Mesenteric fat pad (tissue), 1 donor: Measurements from ENCODE around the gene IRX1. TPM values are rescaled to one million over a fixed set of nuclear protein-coding genes. Genes with fewer than 3 reads are reported as not detected.

Experiments used
- DNase-seq: peaks from one replicate; pipeline ENCODE4 v3.0.0-alpha.2; 2020; ENCODE audit warnings: low spot score
- total RNA-seq: library from RNA; stranded (reverse); fragmentation: NEBNext Ultra II Directional; extraction: Animal tissue kit (Norgen Biotek cat#: 25700); gene quantifications from one replicate; pipeline ENCODE4 v1.2.1, GENCODE V29; 2021
- donor health status: DM: yes; HTN: yes; CAD: no.

Gene IRX1
- total RNA-seq, 1 donor from 2014 or later, result not detected

- no peak for DNase-seq
Measured at GRCh38 chr5:3600106-3601060, 4.8 kb downstream of the IRX1 start.

DNA sequence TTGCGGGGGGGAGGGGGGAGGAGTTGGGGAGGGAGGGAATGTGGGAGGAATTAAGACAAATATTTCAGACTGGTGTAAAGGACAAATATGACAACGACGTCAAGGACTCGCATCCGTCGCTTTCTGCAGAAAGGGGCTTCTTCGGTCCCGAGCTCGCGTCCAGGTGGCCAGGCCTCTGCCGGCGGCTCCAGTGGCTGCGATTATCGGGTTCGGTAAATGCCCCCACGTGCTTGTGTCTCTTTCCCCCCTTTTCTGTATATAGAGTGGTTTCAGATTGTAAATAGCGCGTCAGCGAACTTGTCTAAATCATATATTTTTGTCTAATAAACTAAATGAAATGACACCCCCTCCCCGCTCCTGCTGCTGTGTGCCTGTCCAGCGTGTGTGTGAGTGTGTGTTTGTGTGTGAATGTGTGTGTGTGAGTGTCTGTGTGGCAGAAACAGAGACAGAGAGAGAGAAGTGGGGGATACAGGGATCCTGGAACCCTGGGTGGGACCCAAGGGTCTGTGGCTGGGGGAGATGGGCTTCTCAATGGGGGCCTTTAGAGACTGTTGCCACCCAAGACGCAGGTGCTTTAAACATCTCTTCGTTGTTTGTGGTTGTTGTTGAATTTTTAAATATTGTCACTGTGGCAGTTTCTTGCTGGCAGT is 5.6 kb downstream of the IRX1 start:
- DNase-seq, result no peak

DNA sequence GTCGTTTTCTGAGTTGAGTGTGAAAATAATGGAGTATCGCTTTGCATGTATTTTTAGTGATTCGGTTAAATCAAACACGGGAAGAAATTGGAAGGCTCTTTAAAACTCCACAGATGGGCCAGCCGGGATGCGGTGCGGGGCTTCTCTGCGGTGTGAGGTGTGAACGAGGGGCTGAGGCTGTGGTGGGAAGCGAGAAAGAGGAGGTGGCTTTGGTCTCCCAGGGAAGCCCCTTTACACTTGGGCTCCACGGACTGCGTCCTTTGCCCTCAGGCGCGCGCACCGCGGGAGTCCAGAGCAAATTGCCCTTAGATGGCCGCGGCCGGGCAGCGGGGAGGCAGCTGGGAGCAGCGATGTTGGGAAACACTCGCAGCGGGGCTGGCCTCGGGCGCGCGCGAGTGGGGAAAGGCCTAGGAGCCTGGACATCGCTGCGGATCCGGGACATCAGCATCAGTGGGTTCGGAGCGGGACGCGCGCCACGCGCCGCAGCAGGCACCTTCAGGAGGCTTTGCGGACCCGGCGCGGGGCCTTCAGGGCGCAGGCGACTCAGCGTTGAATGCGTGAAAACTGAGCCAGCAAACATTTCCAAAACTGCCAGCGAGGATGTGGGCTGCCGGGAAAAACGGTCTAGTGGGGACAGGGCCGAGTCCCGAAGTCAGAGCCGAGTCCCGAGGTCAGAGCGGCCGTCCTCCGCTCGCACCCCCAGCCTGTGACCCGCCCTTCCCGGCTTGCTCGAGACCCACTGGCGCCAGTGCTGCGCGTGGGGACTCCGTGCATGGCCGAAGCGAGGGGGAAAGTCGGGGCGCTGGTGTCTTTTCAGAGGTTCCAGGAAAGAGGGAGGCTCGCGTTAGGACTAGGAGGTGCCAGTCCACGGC is 6.5 kb downstream of the IRX1 start:
- peak; percentile 88 for DNase-seq

DNA sequence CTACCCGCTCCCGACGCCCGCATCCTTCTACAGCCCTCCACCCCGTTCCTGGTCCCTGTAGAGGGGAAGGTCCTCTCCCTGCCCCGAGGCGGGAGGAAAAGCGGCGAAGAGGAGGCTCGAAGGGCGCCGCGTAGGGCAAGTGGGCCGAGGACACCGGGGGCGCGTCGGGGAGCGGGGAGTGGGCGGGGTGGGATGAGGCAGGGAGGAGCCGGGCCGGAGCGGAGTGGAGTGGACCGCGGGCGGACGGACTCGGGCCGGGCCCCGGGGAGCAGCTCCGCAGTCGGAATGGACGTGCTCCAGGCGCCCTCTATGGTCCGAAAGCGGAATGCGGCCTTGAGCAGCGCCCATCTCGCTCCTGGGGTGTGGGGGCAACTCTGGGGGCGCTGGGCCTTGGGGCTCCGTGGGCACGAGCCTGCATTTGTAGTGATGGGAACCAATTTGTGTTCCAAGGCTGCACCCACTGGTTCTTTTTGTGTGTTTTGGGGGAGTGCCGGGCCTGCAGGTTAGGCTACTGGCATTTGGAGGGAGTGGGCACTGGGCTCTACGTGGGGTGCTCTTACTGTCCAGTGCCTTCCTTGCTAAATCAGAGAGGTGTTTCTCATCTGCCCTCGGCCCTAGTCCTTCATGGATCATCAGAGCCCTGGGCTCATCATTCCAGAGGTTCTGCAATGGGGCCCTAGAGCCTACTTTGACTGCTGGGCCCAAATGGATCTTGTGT is 7.3 kb downstream of the IRX1 start:
- DNase-seq, result peak; percentile 89

DNA sequence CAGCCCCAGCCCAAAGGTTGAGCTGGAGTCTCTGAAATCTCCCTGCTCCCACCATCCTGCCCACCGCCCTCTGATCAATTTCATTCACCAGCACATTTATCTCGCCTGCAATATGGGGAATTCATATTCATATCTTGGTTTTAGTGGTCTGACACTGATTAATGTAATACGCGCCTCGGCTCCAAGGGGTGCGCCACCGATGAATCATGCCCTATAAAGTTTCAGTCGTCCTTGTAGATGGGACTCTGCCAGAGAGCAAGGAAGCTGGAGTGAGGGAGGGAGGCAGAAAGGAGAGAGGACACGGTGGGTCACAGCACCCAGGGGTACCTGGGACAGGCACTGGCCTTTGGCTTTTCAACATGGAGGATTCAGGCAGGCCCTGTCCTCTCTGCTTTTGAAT is 8.9 kb downstream of the IRX1 start:
- no peak for DNase-seq

GRCh38 chr5:3605298-3606010 is 9.8 kb downstream of the IRX1 start:
- DNase-seq, result peak; percentile 74

GRCh38 chr5:3606121-3606831 is 10.6 kb downstream of the IRX1 start:
- peak; percentile 79 for DNase-seq

DNA sequence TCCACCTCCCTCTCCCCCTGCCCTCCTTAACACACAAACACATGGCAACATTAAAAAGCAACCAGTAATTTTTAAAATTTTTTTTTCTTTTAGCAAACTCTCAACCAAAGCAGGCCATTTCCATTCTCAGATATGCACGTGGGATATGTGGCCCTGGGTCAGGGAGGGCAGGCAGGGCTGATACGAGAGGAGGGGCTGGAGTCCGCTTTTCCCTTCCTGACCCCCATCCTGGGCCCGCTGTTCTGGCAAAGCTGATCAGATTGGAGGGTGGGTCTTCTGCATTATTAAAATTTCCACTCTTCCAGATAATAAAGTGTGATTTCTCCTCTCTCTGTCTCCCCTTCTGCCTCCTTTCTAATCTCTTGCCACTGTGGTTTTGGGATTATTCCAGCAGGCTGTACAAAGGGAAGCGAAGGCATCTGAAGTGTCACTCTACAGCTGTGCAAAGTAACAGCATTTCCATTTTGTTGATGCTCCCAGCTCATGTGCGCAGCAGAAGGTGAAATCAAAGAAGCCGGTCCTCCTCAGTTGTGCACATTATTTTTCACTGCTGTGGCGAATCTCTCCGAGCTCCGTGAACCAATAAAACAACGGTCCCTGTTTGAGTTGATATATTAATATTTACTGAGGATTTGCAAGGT is 12.0 kb downstream of the IRX1 start:
- DNase-seq, result no peak

DNA sequence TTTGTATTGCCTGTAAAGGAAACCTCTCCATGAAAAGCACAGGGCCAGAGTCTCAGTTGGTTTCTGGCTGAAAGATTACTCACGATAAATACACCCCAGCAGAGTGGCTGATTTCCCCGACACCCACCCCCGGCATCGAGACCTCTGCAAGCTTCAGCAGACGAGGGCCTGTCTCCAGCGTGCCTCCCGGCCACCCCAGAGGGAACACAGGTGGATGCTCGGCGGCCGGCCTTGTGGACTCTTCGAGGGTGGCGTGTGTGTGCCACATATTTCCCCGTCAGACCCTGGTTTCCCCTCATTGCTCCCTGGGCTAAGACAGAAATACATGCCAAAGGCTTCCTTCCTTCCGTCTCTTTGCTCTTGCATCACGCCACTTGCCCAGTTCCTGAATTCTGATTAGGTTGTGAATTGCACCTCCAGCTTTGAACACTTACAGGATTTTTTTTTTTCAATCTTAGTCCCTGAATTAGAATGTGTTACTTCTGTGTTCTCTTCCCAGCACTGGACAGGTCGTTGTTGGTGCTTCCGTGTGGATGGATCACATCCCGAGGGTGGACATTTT is 13.6 kb downstream of the IRX1 start:
- peak; percentile 85 for DNase-seq

GRCh38 chr5:3612591-3613042 is 17.0 kb downstream of the IRX1 start:
- no peak for DNase-seq

DNA sequence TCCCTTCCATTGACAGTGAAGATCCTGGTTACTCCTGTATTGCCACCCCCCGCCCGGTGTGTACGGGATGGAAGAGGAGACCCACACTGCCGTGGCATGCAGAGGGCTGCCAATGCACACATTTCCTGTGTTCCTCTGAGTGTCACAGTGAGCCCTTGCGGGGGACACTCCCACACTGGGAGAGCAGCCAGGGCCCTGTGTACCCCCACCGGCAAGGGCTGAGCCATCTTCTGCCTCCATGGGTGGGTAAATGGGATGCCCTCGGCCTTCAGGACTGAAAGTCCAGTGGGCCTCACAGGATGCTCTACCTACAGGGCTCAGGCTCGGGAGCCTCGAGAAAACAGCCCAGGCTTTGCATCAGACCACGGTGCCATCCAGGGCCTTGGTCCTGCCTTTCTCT is 18.1 kb downstream of the IRX1 start:
- peak; percentile 79 for DNase-seq

DNA sequence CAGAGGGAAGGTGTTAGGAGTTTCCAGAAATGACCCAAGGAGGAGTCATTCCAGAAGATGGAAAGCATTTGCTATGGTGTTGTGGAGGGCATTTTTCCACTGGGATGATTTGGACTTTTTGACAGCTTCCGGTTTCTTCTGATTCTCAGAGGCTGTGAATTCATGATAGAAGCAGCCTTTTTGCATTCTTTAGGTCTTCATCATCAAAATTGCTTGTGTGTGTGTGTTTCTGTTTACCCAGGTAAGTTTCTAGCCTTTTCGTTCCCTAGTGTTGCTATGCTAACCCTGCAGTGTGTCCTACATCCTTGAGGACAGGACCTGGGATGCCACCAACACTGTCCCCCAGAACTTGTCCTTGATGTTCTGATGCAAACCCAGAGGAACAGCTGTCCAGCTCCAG is 19.6 kb downstream of the IRX1 start:
- DNase-seq, result no peak

GRCh38 chr5:3615829-3616228 is 20.2 kb downstream of the IRX1 start:
- peak; percentile 60 for DNase-seq

DNA sequence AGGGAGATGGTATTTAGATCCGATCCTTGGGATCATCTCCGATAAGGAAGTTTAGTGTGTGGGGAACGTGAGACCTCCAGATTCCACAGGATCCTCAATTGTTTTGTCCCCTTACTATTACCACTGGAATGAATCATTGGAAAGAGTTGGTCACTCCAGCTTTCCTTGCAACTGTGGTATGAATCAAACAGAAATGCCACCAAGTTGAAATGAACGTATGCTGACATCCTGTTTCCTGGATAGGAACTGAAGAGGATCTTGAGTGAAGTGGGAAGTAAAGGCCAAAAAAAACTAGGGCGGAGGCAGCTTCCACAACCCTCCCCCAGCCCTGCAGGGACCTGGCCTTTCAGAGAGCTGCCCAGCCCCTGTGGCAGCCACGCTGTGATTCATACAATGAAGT is 23.9 kb downstream of the IRX1 start:
- no peak for DNase-seq

DNA sequence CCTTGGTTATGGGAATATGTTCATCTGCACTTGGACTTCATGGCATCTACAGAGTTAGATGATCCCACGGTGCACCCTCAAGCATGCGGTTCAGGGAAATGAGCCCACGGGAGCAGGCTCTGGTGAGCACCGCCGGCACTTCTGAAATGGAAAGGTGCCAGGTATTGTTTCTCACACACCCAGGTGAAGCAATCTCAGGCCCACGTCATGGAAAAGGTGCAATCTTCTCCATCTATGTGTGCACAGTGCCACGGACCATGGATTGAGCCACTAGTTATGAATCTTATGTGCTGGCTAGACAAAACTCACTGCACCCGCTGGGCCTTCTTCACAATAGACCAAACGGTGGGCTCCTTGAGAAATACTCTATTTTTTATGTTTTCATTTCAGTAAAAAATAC is 27.3 kb downstream of the IRX1 start:
- DNase-seq, result no peak

DNA sequence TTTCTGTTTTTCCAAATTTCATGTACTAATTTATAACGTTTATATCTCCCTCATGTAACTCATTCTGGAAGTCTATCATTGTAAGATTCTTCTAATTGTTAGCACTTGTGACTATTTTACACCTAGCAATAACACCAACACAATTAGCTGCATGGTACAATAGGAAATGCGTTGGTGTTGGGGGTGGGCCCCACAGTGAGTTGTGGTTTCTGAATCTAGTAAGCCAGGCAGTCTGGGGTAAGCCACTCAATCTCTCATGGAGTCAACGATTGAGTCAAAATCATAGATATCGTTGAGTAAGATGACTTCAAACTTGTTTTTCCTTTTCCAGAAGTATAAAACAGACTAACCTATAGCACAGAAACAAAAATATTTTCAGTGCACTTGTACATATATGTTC is 30.0 kb downstream of the IRX1 start:
- DNase-seq, result no peak

DNA sequence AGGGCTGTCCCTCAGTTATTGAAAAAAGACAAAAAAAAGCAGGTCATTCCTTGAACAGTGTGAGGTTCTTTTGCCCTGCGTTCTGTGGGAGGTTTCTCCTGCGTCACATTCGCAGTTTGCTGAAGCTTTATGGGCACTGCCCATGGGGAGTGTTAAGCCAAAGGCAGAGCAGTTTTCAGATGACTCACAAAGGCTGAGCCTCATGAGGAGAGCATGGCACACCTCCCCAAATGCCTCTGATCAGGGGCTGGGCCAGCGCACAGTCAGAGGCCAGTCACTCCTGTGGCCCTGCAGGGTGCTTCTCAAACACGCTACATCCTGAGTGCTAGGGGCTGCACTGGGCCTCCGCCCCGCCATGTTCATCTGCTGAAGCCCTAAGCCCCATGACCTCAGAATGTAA is 38.4 kb downstream of the IRX1 start:
- DNase-seq, result no peak

DNA sequence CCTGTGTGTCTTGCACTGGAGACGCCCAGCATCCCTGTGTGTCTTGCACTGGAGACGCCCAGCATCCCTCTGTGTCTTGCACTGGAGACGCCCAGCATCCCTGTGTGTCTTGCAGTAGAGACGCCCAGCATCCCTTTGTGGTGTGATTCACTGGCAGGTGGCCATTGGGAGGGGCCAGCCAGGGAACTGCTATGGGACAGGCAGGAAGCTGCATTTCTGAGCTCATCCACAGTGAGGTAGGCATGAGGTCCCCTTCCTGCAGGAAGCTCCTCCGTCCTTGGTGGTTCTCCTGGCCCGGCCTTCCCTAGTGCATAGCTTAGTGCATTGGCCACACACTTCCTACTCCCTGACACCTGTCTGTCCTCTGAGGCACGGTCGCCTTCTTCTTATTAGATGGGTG is 43.5 kb downstream of the IRX1 start:
- DNase-seq, result peak; percentile 64

GRCh38 chr5:3642231-3642630 is 46.6 kb downstream of the IRX1 start:
- DNase-seq, result peak; percentile 57
